ENCODE results near the gene PHEX. TPM values are rescaled to one million over a fixed set of nuclear protein-coding genes. Genes with fewer than 3 reads are reported as not detected.

Gene PHEX
- total and polyA plus RNA-seq, 2 experiments from 2014 or later, result 0.05 to 0.21 TPM

- Mint-ChIP-seq H3K9me3 (no peaks in the 10 kb centered on the region; the same call in 2 of the 3 replicates), H3K4me1 (no peaks in the 10 kb centered on the region), H3K27ac (no peak overlapping the region), H3K36me3 (ENCODE audit: low read depth) (no peaks in the 10 kb centered on the region), H3K27me3 (ENCODE audit: insufficient read depth, low read depth, poor library complexity) (no peaks in the 10 kb centered on the region), H3K4me3 (no peak overlapping the region)
- Histone ChIP-seq H3K27ac (ENCODE audit: low read depth) (no peak overlapping the region), H3K9me2 (ENCODE audit: insufficient read depth) (no peaks in the 10 kb centered on the region), H3K4me1 (ENCODE audit: insufficient read depth) (no peaks in the 10 kb centered on the region), H3K4me2 (no peak overlapping the region), H4K20me1 (replicated peaks; ENCODE audit: insufficient read depth) (no peaks in the 10 kb centered on the region), H2AFZ (no peak overlapping the region), H3F3A (replicated peaks; ENCODE audit: low read depth) (no peaks in the 10 kb centered on the region), H3K79me2 (replicated peaks; ENCODE audit: insufficient read depth) (no peaks in the 10 kb centered on the region), H3K27me3 (ENCODE audit: insufficient read depth) (no peaks in the 10 kb centered on the region), H3K36me3 (ENCODE audit: insufficient read depth) (no peaks in the 10 kb centered on the region), H3K4me3 (no peak overlapping the region)
- TF ChIP-seq ZNF462 (CRISPR knock-in tag; IDR thresholded peaks at IDR 0.05), result no peak
- no peak for TF ChIP-seq ZNF331 (CRISPR knock-in tag; IDR thresholded peaks at IDR 0.05; ENCODE audit: low read depth)
- TF ChIP-seq ZNF114 (CRISPR knock-in tag; IDR thresholded peaks at IDR 0.05), result no peak
- TF ChIP-seq REST (IDR thresholded peaks at IDR 0.05; ENCODE audit: unreplicated experiment), result no peak
- no peak for TF ChIP-seq CTCF (conservative IDR thresholded peaks at IDR 0.05; ENCODE audit: low read depth in 2 of 2)
- no peak for TF ChIP-seq ETS1 (IDR thresholded peaks at IDR 0.05)
- TF ChIP-seq STAT1 (IDR thresholded peaks at IDR 0.05; ENCODE audit: unreplicated experiment), result no peak
- TF ChIP-seq EZH2 (IDR thresholded peaks at IDR 0.05; ENCODE audit: low read depth, unreplicated experiment), result no peak
- no peak for TF ChIP-seq POLR2AphosphoS5 (IDR thresholded peaks at IDR 0.05; ENCODE audit: low read depth)
- no peak for TF ChIP-seq JUNB (IDR thresholded peaks at IDR 0.05; ENCODE audit: unreplicated experiment)
- no peak for TF ChIP-seq CREB1 (CRISPR knock-in tag; IDR thresholded peaks at IDR 0.05; ENCODE audit: low read depth)
- no peak for TF ChIP-seq NANOG (IDR thresholded peaks at IDR 0.05; ENCODE audit: borderline replicate concordance)
- ATAC-seq, result no peak
- no peak for DNase-seq (ENCODE audit: low spot score)
Observed at GRCh38 chrX:22060415-22061280, 28.5 kb downstream of the PHEX start.
